CD4-positive, alpha-beta T cell treated with Interleukin-17A for 1 hour (primary cell): ENCODE data around the gene GNAI2.
"Not testable (repeated sequence)": the region's sequence is repeated elsewhere in the genome, so short reads cannot be mapped to it uniquely, and the experiment has no call there.

Source experiments
- DNase-seq: peaks from one replicate; pipeline ENCODE4 v3.0.0-alpha.2; 2020

GNAI2 gene

GRCh38 chr3:50246517-50246954 is 10.5 kb downstream of the GNAI2 start:
- peak; percentile 87 for DNase-seq

DNA sequence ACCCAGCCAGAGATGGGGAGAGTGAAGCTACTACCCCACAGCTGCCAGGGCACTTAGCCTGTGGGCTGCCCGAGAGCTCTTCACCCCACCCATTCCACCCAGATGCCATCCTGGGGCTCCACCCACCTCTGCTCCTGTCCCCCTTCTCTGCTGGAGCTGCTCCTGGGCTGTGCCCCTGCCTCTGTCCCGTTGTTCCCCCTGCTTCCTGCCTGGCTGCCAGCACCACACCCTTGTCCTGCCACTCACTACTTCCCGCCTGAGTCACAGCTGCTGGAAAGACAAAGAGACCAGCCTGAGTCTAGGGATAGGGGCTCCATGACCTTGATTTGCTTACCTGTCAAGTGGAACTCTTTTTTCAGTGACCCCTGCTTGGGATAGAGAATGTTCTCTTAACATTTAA is 12.4 kb downstream of the GNAI2 start:
- no peak for DNase-seq

- DNase-seq, result no peak
These were observed 13.5 kb downstream of the GNAI2 start for GRCh38 chr3:50249457-50249856.

GRCh38 chr3:50250514-50250913 is 14.5 kb downstream of the GNAI2 start:
- DNase-seq, result no peak

GRCh38 chr3:50251220-50251619 is 15.2 kb downstream of the GNAI2 start:
- no peak for DNase-seq

DNA sequence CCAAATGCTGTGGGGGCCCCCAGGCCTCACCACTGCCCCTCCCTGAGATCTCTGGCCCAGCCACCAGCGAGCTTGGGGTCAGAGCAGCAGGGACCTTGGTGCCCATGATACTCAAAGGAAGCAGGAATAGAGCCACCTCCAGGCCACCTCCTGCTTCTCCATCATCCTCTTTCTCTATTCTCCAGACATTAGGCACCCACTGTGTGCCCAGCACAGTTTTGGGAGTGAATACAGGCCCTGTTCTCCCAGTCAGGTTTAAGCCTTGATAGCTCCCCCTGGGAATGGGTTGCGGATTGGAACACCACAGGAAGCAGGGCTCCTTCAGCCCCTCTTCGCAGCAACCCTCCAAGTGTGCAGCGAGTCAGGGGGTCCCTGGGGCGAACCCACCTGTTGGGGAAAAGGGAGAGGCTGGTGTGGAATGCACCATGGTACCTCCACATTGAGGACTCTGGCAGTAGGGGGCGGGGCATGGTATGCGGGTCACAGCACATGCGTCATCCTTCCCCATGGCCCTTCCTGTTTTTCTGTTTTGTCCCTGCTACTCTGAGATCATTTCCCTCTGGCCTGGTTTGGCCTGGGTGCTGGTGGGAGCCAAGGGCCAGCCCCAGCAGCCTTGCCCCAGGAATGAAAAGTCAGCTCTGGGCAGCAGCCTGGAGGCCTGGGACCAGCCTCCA is 18.7 kb downstream of the GNAI2 start:
- no peak for DNase-seq

GRCh38 chr3:50255251-50255615 is 19.2 kb downstream of the GNAI2 start:
- no peak for DNase-seq

DNA sequence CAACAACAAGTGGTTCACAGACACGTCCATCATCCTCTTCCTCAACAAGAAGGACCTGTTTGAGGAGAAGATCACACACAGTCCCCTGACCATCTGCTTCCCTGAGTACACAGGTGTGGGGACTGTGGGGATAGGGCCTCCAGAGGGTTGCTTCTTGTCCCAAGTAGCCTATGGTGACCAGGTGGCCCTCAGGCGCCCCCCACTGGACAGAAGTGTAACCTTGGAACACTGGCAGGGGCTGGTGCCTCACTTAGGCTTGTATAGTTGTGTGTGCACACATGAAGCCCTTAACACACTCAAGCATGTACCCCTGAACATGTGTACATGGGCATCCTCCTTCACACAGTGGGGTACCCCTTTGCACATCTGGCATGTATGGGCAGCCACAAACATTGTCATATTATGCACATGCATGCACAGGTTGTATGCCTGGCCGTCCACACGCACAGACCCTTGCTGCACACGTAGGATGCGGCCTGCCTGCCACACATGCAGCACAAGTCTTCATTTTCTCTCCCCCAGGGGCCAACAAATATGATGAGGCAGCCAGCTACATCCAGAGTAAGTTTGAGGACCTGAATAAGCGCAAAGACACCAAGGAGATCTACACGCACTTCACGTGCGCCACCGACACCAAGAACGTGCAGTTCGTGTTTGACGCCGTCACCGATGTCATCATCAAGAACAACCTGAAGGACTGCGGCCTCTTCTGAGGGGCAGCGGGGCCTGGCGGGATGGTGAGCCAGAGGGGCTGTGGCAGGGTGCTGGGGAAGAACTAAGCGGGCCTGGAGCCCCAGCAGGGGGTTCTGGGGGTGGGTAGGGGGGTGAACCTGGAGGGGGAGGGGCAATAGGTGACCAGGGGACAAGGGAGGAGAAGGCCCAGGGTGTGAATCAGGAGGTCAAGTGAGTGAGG is 21.2 kb downstream of the GNAI2 start:
- DNase-seq, result peak; percentile 43

- DNase-seq, result no peak
These were observed 22.2 kb downstream of the GNAI2 start for GRCh38 chr3:50258029-50258680.

GRCh38 chr3:50258979-50259378 is 23.0 kb downstream of the GNAI2 start:
- peak; percentile 16 for DNase-seq

DNA sequence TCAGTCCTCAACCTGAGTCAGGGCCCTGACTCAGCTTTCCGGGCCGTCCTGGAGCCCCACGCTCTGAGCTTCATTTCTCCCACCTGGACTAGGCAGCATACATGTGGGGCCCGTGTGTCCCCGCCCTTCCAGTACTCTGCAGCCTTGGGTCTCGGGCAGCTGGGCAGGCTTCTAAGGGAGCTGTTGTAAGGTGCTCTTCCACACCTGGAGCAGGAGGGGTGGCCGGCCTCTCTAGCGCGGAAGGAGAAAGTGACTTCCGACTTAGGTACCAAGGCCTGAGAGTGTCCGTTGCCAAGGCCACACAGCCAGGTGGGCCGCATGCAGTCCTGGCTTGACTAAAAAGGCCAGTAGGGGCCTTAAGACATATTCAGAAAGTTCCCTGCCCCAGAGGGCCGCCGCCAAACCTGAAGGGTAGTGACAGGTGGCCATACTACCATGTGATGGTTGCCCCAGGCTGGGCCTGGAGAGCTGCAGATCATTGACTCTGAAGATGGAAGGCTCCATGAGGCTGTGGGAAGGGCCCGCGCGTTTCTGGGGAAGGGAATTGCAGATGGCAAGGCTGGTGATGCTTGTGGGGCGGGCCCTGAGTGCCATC is 23.5 kb downstream of the GNAI2 start:
- DNase-seq, result no peak

DNA sequence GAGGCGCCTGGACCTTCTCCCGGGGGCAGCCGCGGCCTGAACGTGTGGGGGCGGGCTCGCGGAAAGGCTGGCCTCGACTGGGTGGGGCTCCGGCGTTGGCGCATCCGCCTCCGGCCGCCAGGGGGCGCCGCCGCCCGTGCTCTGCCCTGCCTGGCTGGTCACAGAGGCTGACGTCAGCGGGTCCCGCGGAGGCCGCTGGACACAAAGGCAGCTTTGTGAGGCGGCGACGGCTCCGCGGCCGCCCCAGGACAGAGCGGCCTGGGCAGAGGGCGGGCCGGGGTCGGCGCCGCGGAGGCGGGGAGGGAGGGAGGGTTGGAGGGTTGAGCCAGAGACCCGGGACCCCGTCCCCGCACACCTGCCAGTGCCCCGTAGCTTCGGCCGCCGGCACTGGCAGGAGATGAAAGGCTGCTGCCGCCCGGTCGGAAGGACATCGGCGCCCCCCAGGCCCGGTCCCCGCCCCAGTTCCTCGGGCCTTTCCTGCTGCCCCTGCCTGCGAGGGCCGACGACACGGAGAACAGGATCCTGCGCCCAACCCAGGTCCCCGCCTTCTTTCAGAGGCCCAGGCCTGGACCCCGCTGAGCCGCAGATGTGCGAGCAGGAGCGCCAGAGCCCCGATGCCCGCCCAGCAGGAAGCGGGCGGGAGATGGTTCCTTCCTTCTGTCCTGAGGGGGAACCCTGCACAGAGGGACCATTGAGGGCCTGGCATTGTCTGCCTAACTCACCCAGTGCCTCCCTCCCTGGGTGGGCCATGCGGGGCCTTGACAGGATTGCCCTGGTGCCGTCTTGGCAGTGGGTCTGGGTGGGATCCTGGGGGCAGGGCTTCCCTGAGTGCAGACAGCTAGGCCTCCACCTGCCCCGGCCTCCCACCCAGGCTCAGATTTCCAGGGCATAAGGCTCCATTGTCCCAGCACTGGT is 24.3 kb downstream of the GNAI2 start:
- peak; percentile 86 for DNase-seq

DNA sequence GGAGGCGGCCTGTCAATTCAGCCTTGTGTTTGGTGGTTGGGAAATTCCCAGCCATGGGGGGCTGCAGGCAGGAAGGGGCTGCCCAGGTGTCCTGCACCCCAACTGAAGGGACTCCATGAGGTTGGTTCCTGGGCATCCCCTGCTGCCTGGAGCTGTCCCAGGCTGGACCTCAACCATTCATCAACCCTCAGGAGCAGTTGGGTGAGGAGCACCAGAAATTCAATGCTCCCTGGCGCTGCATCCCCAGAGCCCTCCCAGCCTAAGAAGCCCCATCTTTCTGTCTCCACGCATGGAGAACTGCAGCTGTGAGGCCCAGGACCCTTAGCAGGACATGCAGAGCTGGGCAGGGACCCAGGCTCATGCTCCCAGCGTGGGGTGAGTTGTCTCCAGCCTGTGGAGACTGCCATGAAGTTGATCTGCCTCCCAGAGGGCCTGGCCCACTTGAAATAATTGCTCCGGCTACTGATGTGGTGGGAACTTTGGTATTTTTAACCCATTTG is 25.0 kb downstream of the GNAI2 start:
- DNase-seq, result no peak

GRCh38 chr3:50261505-50261904 is 25.5 kb downstream of the GNAI2 start:
- no peak for DNase-seq

- not testable (repeated sequence) for DNase-seq
These were observed 26.2 kb downstream of the GNAI2 start for GRCh38 chr3:50262200-50262599.

DNA sequence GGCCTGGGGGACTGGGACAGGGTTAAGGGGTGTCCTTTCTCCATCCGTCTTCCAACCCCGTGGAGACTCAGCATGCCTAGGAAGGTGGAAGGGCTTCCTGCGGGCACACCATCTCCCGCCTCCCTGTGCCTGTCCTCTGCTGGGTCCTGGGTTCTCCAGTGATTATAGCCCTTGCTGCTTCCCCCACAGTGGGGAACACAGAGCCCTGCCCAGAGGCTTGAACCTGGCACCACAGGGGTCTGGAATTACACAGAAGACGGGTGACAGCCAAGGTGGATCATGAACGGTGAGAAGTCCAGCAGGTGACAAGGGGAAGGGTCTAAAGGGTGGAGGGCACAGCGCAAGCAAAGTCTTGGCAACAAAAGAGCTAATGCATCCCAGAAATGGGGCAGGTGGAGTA is 26.8 kb downstream of the GNAI2 start:
- DNase-seq, result no peak

- DNase-seq, result no peak
These were observed 27.7 kb downstream of the GNAI2 start for GRCh38 chr3:50263478-50264382.

DNA sequence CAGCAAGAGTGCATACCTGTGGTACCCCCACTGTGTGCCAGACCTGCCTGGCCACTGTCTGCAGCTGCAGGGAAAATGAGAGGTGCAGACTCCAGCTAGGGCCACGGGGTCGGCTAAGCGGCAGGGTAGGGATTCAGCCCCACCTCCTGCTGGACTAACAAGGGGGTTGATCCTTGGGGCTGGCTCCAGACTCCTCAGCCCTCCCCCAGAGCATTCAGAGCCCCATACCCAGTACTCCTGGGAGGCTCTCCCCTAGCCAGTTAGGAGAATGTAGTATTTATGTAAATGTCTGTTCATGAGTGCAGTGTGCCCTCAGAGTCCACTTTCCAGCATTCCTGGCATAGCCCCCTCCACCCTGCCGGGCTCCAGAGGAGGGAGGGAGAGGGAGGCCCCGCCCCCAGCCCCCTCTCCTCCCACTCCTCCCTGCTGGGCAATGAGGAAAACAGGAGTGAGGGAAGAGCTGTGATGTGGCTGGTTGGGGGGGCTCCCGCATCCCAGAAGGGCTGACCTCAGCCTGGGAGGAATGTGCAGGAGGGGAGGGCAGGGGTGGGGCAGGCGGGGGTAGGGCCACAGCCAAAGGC is 28.5 kb downstream of the GNAI2 start:
- no peak for DNase-seq

DNA sequence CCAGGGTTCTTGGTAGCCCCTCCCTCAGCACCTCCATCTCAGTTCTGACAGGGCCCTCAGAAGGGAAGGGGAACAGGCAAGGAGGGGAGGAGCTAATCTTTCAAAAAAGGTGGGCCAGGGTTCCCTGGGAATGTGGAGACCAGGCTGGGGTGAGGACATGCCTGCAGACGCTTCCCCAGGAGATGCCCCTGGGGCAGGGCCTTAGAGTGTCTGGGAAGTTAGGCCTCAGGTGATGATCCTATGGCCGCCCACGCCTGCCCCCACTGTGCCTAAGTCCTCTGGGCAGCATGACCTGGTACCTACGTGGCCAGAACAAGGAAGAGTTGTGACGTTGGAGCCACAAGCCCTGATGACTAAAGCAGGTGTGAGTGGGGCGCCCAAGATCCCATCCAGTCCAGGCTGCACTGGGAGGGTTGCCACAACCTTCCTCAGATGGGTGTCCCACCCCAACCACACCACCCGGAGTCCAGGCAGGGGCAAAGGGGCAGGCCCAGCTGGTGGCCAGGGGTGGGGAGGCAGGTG is 29.0 kb downstream of the GNAI2 start:
- DNase-seq, result no peak

- no peak for DNase-seq
These were observed 29.6 kb downstream of the GNAI2 start for GRCh38 chr3:50265571-50265970.
